Measurements from ENCODE around the gene TTLL5.

Gene TTLL5

GRCh38 chr14:75971509-75971908 is 310.5 kb downstream of the TTLL5 start:
- no peaks in the 10 kb centered on the region for H3K27me3 ChIP-seq (ENCODE audit: insufficient read depth, low read depth)
- no peak overlapping the region for H3K4me3 ChIP-seq (IDR thresholded peaks at IDR 0.05; ENCODE audit: insufficient read depth, low read depth, low read length)
- no peaks in the 10 kb centered on the region for H3K79me2 ChIP-seq (ENCODE audit: insufficient read depth, low read depth)
- TF ChIP-seq, protein P1, sequence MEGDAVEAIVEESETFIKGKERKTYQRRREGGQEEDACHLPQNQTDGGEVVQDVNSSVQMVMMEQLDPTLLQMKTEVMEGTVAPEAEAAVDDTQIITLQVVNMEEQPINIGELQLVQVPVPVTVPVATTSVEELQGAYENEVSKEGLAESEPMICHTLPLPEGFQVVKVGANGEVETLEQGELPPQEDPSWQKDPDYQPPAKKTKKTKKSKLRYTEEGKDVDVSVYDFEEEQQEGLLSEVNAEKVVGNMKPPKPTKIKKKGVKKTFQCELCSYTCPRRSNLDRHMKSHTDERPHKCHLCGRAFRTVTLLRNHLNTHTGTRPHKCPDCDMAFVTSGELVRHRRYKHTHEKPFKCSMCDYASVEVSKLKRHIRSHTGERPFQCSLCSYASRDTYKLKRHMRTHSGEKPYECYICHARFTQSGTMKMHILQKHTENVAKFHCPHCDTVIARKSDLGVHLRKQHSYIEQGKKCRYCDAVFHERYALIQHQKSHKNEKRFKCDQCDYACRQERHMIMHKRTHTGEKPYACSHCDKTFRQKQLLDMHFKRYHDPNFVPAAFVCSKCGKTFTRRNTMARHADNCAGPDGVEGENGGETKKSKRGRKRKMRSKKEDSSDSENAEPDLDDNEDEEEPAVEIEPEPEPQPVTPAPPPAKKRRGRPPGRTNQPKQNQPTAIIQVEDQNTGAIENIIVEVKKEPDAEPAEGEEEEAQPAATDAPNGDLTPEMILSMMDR (conservative IDR thresholded peaks at IDR 0.05; ENCODE audit: low read depth, low read length), result no peak
- H3K9ac ChIP-seq, result no peak overlapping the region
- H2AFZ ChIP-seq (ENCODE audit: low read depth), result no peak overlapping the region
- no peak overlapping the region for H3K27ac ChIP-seq
- H3K4me1 ChIP-seq (ENCODE audit: low read depth, poor library complexity, severe bottlenecking), result no peaks in the 10 kb centered on the region
- no peaks in the 10 kb centered on the region for H4K20me1 ChIP-seq (ENCODE audit: insufficient read depth)
- no peaks in the 10 kb centered on the region for H3K36me3 ChIP-seq (ENCODE audit: insufficient read depth)
- no peak overlapping the region for H3K4me2 ChIP-seq

GRCh38 chr14:75972801-75973421 is 311.9 kb downstream of the TTLL5 start:
- Histone ChIP-seq H3K27me3 (ENCODE audit: insufficient read depth, low read depth) (no peaks in the 10 kb centered on the region), H4K20me1 (ENCODE audit: insufficient read depth) (no peaks in the 10 kb centered on the region), H3K36me3 (ENCODE audit: insufficient read depth) (no peaks in the 10 kb centered on the region), H3K4me2 (no peak overlapping the region), H3K4me3 (IDR thresholded peaks at IDR 0.05; ENCODE audit: insufficient read depth, low read depth, low read length) (no peak overlapping the region), H3K27ac (no peak overlapping the region), H3K4me1 (ENCODE audit: low read depth, poor library complexity, severe bottlenecking) (no peaks in the 10 kb centered on the region), H3K9ac (no peak overlapping the region), H3K79me2 (ENCODE audit: insufficient read depth, low read depth) (no peaks in the 10 kb centered on the region), H2AFZ (ENCODE audit: low read depth) (no peak overlapping the region)
- TF ChIP-seq, protein P1 (conservative IDR thresholded peaks at IDR 0.05; ENCODE audit: low read depth, low read length), result no peak

DNA sequence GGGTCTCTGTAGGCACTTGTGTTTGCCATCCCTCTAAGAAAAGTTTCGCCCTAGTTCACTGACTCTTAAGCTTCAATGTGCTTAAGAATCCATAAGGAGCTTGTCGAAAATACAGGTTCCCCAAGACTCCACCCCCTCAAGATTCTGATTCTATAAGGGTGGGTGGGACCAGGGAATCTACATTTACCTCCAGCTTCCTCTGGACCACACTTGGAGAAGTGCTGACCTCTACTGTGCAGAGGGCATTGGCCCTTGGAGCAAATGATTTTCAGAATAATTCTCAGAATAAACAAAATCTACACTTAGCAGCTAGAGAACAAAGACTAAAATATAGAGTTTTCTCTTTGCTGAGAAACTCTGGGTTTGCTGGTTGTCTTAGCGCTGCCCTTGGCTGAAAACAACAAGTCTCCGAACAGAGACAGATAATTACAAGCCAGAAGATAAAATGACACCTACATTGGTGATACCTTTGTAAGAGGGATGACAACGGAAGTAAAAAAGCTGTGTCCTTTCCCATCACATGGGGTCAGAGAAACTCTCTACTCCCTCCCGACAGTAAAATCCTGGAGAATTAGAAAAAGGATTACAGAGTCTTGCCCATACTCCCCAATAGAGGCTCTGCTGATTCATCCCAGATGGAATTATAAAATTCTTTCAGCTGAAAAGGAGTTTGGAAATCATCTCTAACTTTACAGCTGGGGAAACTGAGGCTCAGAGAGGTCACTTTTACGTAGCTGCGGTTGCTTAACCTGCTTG is 316.0 kb downstream of the TTLL5 start:
- H3K79me2 ChIP-seq (ENCODE audit: insufficient read depth, low read depth), result no peaks in the 10 kb centered on the region
- TF ChIP-seq, protein P1 (conservative IDR thresholded peaks at IDR 0.05; ENCODE audit: low read depth, low read length), result no peak
- peaks cover 5% of the 10 kb centered on the region for H3K4me1 ChIP-seq (ENCODE audit: low read depth, poor library complexity, severe bottlenecking)
- no peaks in the 10 kb centered on the region for H3K36me3 ChIP-seq (ENCODE audit: insufficient read depth)
- no peak overlapping the region for H3K4me3 ChIP-seq (IDR thresholded peaks at IDR 0.05; ENCODE audit: insufficient read depth, low read depth, low read length)
- H4K20me1 ChIP-seq (ENCODE audit: insufficient read depth), result no peaks in the 10 kb centered on the region
- no peak overlapping the region for H3K27ac ChIP-seq
- H2AFZ ChIP-seq (ENCODE audit: low read depth), result no peak overlapping the region
- no peak overlapping the region for H3K4me2 ChIP-seq
- H3K9ac ChIP-seq, result no peak overlapping the region
- no peaks in the 10 kb centered on the region for H3K27me3 ChIP-seq (ENCODE audit: insufficient read depth, low read depth)

DNA sequence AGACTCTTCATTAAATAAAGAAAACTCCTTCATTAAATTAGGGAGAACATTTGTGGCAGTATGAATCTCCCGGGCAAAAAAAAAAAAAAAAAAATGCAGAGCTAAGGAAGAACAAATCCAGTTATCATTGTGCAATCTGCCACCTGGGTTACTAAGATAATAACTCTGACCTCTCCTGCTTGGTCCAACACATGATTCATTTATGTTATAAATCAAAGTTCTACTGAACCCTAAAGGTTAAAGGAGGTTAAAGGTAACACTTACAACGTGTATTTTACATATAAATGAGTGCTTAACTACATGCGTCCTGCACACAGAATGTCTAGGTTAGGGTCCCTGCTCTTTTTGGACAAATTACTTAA is 316.5 kb downstream of the TTLL5 start:
- TF ChIP-seq, protein P1 (conservative IDR thresholded peaks at IDR 0.05; ENCODE audit: low read depth, low read length), result no peak
- no peak overlapping the region for H3K27ac ChIP-seq
- H3K36me3 ChIP-seq (ENCODE audit: insufficient read depth), result no peaks in the 10 kb centered on the region
- H4K20me1 ChIP-seq (ENCODE audit: insufficient read depth), result no peaks in the 10 kb centered on the region
- H3K27me3 ChIP-seq (ENCODE audit: insufficient read depth, low read depth), result no peaks in the 10 kb centered on the region
- peaks cover 5% of the 10 kb centered on the region for H3K4me1 ChIP-seq (ENCODE audit: low read depth, poor library complexity, severe bottlenecking)
- no peak overlapping the region for H2AFZ ChIP-seq (ENCODE audit: low read depth)
- H3K9ac ChIP-seq, result no peak overlapping the region
- H3K4me3 ChIP-seq (IDR thresholded peaks at IDR 0.05; ENCODE audit: insufficient read depth, low read depth, low read length), result no peak overlapping the region
- no peaks in the 10 kb centered on the region for H3K79me2 ChIP-seq (ENCODE audit: insufficient read depth, low read depth)
- H3K4me2 ChIP-seq, result no peak overlapping the region

Measured in KMS-11 (cell line).